ENCODE results near the gene VPS52.
"Not testable (repeated sequence)": the region's sequence is repeated elsewhere in the genome, so short reads cannot be mapped to it uniquely, and the experiment has no call there.

VPS52 gene

DNA sequence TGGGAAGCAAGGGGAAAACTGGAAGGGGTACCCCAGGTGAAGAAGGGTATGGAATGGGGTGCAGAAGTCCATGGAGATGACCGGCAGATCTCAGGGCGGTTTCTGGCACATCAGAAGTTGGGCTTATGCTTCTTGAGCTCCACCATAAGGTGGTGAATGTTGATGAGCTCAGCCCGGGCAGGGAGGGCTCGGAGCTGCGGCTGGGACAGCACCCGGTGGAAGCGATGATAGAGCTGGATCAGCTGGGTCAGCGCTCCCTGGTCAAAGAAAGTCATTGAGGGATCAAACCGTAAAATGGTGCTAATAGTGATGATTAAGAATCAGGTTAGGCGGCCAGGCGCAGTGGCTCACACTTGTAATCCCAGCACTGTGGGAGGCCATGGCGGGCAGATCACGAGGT lies 20.9 kb downstream of the VPS52 start:
- DNase-seq (ENCODE audit: low spot score) = no peak

DNA sequence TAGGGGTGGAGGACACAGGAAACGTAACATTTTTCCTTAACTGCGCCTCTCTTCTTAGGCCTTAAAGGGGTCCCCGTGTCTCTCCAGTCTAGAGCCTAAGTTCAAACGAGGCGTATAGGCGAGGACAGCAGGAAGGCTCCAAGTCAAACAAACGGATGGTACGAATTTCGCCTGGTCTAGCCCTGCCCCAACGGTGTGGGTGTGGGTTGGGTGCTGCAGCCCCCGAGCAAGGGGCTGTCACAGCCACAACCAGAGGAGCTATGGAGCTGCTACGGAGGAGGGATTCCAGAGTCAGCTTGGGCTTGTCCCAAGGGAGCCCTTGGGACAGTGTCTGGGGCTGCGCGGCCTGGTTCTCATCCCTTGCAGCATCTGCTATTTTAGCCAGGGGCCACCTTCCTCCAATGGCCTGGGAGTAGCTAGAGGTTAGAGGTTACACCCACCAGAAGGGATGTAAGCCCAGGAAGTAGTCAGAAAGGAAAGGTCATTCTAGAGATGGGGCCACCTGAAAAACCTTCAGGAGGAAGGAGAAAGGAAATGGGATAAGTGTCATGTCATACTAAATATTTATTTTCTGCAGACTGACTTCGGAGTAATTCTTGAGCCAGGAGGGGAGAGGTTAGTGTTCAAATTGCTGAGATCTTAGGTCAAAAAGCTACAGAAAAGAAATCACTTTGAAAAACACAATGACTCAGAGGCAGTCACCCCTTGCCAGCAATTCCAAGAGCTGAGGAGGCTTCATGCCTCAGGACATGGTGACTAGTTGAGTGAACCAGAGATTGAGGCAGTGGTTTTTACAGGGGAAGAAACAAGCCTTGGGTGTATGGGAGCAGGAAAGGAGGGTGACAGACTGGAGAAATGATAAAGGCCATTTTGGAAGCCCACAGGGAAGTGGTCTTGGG lies 21.7 kb downstream of the VPS52 start:
- peak; percentile 7 for DNase-seq (ENCODE audit: low spot score)

DNA sequence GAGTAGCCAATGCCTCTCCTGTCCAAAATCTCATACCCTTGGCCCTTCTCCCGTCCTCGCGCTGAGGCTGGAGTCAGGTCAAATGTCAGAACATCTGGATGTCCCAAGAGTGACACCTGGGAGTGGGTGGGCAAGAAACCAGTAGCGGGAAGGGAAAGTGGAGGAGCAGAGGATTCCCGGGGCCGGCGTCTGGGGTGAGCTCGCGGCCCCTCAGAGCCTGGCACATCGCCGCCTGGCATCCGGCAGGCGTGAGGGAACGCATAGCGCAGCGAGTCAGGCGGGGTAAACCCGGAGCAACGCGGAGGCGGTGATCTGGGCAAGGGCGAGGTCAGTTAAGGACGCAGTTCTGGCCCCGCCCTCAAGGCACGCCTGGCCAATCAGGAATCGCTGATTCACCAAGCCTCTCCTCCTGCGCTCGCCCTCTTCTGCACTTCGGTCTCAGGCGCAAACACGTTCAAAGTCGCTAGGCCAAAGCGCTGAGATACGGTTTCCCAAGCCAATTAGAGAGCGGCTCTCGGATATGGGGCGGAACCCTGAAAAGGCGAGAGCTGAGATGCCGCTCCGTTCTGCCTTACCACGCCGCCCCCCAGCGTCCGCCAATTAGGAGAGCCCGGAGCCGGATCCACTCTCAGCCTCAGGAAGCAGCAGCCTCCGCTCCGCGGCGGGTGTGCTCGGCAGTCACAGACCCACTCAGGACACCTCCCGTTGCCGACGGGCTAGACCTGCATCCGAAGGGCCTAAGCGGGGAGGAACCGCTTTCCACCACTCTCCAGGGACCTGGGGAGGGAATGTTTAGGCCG lies 22.5 kb downstream of the VPS52 start:
- peak; percentile 99 for DNase-seq (ENCODE audit: low spot score)

DNA sequence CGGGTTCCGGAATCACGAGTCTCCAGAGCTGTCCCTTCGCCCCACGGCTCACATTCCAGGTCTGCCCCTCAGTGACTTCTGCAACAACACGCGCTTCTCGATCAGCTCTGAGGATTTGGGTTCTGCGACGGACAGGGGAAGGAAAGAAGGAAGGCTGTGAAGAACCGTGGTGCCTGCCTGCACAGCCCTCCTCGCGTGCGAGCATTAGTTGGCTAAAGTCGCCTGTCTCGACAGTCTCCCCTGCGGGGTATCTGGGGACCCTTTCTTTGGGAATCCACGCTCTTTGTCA lies 23.1 kb downstream of the VPS52 start:
- no peak for DNase-seq (ENCODE audit: low spot score)

DNA sequence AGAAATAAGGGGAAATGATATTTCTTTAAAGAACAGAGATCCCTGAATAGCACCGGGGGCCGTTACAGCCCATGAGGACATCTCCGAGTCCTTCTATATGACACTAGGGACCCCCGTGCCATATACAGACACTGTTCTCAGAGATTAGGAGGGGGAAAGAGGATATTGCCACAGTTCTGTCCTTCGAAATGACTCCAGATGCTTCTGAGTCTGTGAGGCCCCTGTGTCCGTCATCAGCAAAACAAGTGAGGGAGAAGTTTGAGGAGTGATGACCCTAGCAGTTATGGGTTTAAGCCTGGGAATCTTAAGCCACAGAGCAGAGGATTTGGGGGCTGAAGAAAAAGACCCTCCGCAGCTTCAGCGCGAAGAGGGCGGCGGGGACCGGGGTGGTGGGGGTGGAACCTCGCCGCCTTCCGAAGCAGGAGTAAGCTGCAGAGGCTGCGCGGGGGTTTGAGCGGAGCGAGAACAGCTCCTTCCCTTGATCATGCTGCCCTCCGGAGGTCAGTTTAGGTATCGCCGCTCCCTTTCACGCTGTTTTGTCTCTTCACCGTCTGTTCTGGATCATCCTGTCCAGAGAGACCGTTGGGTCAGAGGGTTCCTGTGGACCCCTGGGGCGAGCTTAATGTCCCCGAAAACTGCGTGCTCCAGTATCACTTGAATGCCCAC lies 23.6 kb downstream of the VPS52 start:
- DNase-seq (ENCODE audit: low spot score) = peak; percentile 83

DNA sequence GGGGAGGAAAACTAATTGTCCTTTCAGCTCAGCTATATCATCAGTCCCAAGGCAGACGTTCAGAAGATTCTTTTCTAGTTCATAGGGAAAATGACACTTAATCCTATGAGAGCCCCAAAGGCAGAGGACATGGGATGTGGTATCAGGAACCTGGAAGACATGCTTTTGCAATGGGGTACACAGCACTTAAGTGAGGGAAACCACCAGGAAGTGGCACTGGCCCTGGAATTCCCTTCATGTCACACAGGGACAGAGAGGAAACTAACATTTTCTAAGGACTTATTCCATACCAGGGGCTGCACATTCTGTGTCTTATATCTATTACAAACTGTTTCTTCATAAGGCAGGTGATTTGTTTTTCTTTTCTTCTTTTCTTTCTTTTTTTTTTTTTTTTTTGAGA lies 28.2 kb downstream of the VPS52 start:
- DNase-seq (ENCODE audit: low spot score) = no peak

DNA sequence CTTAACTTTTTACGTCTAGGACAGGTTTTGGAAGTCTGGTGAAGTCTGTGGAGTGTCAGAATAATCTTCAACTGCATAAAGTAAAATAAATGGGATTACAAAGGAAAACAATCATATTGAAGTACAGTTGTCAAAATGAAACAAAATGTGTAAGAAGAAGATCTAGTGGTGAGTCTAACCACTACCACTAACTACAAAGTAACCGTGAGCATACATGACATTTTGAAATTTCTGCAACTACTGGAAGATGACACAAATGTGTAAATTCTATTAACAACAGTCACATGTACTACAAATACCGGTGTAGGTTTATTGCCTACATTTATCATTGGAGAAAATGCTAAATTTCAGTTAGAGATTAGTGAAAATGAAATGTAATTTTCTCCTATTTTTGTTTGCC lies 29.7 kb downstream of the VPS52 start:
- DNase-seq (ENCODE audit: low spot score) = no peak

DNA sequence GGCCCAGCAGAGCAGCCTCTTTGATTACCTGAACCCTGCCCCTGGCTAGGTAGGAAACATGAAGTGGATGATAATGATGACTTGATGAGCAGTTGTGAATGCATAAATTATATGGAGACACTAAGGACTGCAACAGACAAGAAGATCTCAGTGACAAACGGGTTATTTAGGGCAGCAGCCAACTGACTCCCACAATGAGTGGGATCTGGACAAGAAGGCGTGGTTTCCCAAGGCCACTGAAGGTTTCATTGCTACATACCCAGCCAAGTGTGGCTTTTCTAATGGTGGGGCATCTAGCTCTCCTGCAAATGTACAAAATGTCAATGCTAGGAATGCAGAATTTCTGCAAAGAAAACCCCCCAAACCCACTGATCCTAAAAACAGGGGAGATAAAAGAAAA lies 33.9 kb downstream of the VPS52 start:
- DNase-seq (ENCODE audit: low spot score) = no peak

DNA sequence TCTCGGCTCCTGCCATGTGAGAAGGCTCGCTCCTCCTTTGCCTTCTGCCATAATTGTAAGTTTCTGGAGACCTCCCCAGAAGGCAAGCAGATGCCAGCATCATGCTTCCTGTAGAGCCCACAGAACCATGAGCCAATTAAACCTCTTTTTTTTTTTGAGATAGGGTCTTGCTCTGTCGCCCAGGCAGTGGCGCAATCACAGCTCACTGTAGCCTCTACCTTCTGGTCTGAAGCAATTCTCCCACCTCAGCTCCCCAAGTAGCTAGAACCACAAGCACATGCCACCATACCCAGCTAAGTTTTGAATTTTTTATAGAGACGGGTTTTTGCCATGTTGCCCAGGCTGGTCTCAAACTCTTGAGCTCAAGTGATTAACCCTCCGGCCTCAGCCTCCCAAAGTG lies 34.8 kb downstream of the VPS52 start:
- DNase-seq (ENCODE audit: low spot score) = no peak

DNA sequence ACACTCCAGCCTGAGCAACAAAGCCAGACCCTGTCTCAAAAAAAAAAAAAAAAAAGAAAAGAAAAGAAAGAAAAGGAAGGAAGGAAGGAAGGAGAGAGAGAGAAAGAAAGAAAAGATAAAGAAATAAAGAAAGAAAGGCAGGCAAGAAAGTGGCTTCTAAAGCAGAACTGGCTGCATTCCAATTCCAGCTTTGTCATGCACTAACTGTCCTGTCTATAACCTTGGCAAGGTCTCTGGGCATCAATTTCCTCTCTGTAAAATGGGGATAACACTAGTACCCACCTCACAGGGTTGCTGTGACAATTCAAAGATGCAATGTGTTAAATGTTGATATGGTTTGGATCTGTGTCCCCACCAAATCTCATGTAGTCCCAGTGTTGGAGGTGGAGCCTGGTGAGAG lies 35.3 kb downstream of the VPS52 start:
- DNase-seq (ENCODE audit: low spot score) = no peak

DNA sequence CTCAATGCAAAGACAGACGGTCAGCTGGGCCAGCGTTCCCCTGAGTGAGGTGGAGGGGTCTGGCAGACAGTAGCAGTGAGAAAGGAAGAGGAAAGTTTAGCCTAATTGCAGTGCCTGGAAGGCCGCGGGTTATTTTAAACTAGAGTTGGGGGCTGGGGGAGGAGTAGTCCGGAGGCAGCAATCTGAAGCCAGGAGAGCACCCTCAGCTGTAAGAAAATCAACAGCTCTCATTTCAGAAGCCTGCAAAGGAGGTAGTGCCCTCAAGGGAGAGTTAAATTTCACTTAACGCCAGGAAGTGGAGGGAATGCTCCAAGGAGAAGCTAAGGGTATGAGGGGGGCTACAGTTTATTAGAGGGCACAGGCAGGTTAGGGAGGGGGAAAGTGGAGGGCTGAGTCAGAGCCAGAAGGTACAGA lies 36.4 kb downstream of the VPS52 start:
- DNase-seq (ENCODE audit: low spot score) = no peak

DNA sequence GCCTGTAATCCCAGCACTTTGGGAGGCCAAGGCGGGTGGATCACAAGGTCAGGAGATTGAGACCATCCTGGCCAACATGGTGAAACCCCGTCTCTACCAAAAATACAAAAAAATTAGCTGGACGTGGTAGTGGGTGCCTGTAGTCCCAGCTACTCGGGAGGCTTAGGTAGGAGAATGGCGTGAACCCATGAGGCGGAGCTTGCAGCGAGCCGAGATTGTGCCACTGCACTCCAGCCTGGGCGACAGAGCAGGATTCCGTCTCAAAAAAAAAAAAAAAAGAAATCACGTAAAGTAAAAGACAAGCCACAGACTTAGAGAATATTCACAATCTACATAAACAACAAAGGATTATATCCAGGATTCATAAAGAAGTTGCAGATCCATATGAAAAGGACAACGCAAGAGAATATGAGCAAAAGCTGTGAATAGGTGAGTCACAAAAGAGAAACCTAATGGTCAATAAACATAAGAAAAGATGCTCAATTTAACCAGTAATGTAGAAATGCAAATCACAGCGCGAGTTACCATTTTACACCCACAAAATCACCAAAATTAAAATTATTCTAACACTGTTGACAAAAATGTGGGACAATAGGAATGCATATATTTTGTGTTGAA lies 45.1 kb downstream of the VPS52 start:
- DNase-seq (ENCODE audit: low spot score) = not testable (repeated sequence)

DNA sequence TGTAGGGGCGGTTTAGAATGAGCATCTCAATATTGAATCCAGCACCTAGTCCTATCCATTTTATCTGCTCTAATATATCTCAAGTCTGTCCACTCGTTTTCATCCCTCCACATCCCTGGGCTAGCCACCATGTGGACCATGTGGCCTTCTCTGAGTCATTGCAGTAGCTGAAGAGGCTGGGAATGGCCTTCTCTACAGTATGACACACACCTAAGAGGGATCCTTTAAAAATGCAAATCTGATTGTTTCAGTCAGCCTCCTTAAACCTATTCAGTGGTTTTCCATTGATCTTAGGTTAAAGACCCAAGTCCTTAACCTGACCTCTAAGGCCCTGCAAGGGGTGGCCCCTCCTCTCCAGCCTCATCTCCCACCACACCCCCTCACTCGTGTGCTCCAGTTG lies 54.0 kb downstream of the VPS52 start:
- DNase-seq (ENCODE audit: low spot score) = no peak

DNA sequence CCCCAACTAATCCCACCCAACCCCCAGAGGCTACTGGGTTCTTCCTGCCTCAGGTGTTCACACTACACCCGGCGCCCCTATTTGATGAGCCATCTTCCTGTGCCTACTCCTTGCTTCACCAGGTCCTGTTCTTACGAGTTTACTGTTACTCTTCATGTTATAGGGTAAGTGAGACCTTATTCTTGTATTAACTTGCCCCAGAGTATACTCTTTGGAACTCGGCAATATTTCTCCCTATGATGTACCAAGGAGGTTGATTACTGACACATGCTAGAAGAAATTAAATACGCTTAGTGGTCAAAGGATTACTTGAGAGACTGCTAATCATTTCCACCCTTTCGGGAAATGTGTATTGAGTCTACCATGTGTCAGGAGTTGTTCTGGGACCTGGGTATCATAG lies 54.4 kb downstream of the VPS52 start:
- DNase-seq (ENCODE audit: low spot score) = no peak

DNA sequence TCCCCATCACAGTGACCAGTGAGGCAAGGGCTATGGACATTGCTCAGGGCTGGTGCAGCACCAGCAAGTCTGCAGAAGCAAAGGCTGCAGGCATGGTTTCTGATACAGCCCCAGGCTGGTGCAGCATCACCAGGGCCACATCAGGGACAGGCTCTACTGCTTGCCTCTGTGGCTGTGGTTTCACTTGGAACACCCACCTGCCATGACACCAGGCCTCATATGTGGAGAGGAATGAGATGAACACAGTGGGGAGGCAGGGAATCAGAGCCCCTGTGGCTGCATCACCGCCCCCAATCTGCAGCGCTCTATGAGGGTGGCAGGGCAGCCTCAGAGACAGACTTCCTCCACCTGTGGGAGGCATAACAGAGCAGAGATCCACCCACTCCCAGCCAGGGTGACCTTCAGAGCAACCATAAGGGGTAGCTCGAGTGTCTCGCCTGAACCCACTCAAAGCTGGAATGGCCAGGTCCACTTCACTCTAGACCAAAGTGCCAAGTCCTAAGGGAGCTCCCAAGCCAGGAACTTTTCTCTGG lies 55.5 kb downstream of the VPS52 start:
- no peak for DNase-seq (ENCODE audit: low spot score)

DNA sequence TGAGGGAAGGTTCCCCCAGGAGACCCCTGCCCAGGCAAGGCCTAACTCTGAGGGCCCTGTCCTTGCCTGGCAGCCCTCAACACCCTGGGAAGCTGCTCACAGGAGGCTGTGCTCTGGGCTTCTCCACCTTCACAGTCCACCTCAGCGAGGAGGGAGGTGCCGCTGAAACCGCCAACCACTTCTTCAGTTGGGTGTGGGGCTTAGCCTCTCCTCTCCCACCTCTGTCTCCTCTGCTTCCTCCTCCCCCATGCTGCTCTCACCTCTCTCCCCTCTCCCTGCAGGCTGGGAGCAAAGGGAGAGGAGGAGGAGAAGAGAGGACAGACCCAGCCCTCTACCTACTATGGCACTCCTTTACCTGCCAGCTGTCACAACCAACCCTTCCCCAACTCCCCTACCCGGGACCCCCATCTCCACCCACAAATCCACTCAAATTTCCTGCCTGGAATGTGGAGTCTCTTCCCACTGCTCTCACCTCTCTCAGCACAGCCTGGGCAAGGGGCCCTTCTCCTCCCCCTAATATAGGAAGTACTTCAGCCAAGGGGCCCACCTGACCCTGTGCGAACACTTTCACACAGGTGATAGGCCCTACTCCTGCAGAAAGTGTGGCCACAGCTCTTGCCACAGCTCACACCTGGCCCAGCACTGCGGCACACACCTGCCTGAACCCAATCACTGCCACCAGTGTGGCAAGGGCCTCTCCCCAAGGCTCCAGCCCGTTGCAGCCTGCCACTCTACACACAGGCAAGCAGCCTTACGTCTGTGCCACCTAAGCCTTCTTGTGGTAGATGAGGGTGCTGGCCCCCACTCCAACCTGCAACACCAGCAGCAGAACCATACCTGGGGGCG lies 56.2 kb downstream of the VPS52 start:
- no peak for DNase-seq (ENCODE audit: low spot score)

DNA sequence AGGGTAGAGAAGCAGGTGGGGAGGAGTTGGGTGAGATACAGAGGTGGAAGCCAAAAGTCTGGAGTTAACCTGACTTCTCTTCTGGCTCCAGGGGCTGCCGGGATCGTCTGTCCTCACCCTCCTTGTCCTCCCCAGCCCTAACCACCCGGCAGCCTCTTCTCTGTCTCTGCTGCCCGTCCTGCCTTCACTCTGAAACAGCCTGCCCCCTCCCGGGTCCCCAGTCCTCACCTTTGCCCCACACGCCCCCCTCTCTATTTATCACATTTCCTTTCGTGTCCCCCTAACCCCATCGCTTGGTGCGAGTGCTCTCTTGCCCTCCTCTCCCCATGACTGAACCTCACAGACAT lies 57.7 kb downstream of the VPS52 start:
- DNase-seq (ENCODE audit: low spot score) = no peak

DNA sequence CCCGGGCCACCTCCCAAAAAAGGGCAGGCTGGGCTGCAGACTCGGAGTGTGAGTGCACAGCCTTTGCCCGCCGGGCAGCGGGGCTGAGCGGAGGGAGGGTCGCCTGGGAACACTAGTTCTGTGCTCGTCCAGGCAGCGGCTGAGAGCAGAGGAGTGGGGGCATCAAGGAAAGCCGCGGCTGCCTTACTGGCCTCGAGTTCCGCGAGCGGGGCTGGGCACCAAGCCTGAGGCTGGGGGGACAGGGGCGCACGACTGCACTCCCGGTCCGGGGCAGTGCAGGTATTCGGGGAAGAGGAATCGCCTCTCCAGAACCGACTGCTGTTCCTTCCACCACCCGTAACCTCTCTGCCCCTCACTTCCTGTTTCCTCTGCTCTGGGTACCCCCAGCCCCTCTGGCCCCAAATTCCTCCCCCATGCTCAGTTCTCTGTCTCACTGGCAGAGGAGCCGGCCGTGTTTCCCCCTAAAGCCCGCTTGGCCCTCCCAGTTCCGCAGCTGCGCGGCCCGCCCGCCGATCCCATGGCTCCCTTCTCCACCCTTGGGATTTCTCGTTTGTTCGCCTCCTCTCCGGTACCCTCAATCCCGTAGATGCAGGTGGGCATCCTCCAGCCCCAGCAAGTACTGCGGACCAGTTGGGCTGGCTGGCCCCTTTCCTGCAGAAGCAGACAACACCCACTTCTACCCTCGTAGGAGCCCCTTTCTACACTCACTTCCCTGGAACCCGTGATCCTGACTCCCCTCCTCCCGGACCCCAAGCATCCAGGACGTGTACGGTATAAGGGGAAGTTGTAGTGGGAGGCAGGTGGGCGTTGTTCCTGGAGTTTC lies 58.3 kb downstream of the VPS52 start:
- no peak for DNase-seq (ENCODE audit: low spot score)

DNA sequence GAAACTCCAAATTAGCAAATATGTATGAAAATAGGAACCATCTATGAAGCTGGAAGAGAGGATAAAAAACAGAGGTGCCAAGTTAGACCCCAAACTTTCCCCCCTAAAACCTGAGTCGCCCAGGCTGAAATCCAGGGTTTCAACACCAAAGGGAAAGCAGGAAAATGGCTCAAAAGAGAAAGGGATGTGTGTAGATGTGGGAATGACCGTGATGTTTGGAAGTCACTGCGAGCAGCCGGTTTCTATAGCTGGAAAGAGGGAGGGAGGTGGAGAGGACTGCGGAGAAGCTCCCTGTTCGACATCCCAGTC lies 58.9 kb downstream of the VPS52 start:
- DNase-seq (ENCODE audit: low spot score) = no peak

DNA sequence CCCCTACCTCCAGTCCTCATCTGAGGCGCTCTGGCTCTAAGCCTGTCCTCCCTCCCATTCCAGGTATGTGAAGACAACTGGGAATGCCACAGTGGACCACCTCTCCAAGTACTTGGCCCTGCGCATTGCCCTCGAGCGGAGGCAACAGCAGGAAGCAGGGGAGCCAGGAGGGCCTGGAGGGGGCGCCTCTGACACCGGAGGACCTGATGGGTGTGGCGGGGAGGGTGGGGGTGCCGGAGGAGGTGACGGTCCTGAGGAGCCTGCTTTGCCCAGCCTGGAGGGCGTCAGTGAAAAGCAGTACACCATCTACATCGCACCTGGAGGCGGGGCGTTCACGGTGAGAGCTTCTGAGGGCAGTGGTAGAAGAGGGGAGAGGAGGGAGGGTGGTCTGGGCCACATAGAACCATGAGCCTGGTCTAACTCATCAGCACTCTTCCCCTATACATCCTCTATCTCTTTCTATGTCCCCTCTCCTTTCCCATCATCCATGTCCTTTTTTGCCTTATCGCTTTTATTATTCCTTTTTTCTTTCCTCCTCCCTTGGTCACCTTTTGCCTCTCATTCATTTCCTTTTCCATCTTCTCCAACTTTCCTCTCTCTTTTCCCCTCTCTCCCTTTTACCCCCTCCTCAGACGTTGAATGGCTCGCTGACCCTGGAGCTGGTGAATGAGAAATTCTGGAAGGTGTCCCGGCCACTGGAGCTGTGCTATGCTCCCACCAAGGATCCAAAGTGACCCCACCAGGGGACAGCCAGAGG lies 59.8 kb downstream of the VPS52 start:
- no peak for DNase-seq (ENCODE audit: low spot score)

Measured in globus pallidus (tissue), 1 donor.